HCT116 (cell line): Measurements from ENCODE around the gene EN2.

ENCODE experiments used
- POLR2AphosphoS5 ChIP-seq: IDR thresholded peaks from 2 replicates; pipeline ENCODE4 v1.6.1; 2011; ENCODE audit warnings: mild to moderate bottlenecking, low read depth, low read length, moderate library complexity
- SP1 ChIP-seq: IDR thresholded peaks from 2 replicates; pipeline ENCODE4 v1.6.1; 2012; ENCODE audit warnings: low read depth
- TCF7L2 ChIP-seq: IDR thresholded peaks from 2 replicates; pipeline ENCODE4 v1.7.0; 2011; ENCODE audit warnings: borderline replicate concordance, inconsistent platforms; ENCODE audit not compliant: insufficient read depth, insufficient read length; ENCODE audit errors: extremely low read depth
- TF ChIP-seq, protein P1 (sequence below), 3 experiments: fragments of 200-600 bp in 1 of 3; sonication (generic) in 1 of 3; IDR thresholded peaks in 2 of 3; conservative IDR thresholded peaks in 1 of 3; 2 replicates each; pipeline ENCODE4 v1.5.1; 2012 to 2017; ENCODE audit warnings: low read depth in 2 of 3, low read length in 2 of 3, antibody characterized with exemption in 1 of 3, borderline replicate concordance in 1 of 3, control low read depth in 1 of 3, mild to moderate bottlenecking in 1 of 3, mixed read lengths in 1 of 3, mixed run types in 1 of 3, moderate library complexity in 1 of 3; ENCODE audit not compliant: insufficient read depth in 1 of 3

- TF ChIP-seq, protein P1, sequence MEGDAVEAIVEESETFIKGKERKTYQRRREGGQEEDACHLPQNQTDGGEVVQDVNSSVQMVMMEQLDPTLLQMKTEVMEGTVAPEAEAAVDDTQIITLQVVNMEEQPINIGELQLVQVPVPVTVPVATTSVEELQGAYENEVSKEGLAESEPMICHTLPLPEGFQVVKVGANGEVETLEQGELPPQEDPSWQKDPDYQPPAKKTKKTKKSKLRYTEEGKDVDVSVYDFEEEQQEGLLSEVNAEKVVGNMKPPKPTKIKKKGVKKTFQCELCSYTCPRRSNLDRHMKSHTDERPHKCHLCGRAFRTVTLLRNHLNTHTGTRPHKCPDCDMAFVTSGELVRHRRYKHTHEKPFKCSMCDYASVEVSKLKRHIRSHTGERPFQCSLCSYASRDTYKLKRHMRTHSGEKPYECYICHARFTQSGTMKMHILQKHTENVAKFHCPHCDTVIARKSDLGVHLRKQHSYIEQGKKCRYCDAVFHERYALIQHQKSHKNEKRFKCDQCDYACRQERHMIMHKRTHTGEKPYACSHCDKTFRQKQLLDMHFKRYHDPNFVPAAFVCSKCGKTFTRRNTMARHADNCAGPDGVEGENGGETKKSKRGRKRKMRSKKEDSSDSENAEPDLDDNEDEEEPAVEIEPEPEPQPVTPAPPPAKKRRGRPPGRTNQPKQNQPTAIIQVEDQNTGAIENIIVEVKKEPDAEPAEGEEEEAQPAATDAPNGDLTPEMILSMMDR (IDR thresholded peaks at IDR 0.05 in 2 of 3, conservative IDR thresholded peaks at IDR 0.05 in 1 of 3; ENCODE audit: borderline replicate concordance in 1 of 3, insufficient read depth in 1 of 3, low read depth in 2 of 3, low read length in 2 of 3): no peak
- TF ChIP-seq SP1 (no peak), TCF7L2 (no peak), POLR2AphosphoS5 (no peak)
These were observed 7.2 kb downstream of the EN2 start for GRCh38 chr7:155464948-155465739.
